GM12873 (cell line): ENCODE results near the gene SCAND1.

Experiments
- CTCF ChIP-seq: IDR thresholded peaks from 2 replicates; pipeline ENCODE4 v1.5.1; 2012; ENCODE audit warnings: low read depth, mild to moderate bottlenecking, moderate library complexity, low read length, control low read depth; ENCODE audit not compliant: insufficient read depth; ENCODE audit errors: missing control alignments

SCAND1 gene

GRCh38 chr20:35910254-35910653 is 44.0 kb downstream of the SCAND1 start:
- TF ChIP-seq CTCF: no peak

DNA sequence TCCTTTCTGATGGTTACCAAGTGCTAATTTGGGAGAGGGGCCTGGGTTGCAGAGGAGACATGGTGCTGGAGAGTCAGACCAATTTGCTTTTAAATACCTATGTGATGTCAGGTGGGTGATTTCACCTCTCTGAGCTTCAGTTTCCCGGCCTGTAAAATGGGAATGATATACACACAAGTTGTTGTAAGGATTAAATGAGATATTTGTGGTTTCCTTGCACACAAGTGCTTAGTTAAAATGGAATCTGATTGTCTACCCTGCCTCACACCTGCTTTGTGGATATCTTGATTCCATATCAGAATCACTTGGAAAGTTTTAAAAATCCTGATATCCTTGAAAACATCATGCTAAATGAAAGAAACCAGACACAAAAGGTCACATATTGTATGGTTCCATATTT is 44.5 kb downstream of the SCAND1 start:
- no peak for TF ChIP-seq CTCF

DNA sequence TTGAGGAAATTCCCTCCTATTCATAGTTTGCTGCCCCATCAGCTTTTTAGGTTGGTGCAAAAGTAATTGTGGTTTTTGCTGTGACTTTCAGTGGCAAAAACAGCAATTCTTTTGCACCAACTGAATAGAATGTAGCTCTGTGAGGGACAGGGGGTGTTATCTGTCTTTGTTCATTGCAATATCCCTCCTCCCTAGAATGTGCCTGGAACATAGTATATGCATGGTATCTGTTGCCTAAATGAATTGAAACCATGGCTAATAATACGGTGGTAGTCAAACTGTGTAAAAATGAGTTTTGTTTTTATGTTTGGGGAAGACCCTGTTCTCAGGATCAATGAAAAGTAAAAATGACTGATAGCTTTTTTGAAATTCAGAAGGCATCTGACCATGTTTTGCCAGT is 45.1 kb downstream of the SCAND1 start:
- no peak for TF ChIP-seq CTCF

DNA sequence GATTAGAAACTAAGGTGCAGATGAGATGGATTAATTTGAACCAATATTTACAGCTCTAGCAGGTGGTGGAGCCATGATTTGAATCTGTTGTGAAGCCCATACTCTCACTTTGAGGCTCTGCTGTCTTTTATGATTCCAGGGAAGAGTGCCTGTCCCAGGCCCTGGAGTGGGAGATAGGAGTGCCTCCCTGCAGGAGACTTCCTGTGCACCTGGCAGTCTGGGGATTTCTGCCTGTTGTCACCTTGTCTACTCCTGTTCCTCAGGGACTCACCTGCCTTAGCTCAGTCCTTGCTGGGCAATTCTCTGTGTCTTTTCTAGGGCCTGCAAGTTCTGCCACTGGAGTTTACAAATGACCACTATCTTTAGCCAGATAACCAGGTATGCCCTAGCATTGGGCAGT is 46.3 kb downstream of the SCAND1 start:
- TF ChIP-seq CTCF: no peak

GRCh38 chr20:35907017-35907701 is 47.1 kb downstream of the SCAND1 start:
- TF ChIP-seq CTCF: no peak

DNA sequence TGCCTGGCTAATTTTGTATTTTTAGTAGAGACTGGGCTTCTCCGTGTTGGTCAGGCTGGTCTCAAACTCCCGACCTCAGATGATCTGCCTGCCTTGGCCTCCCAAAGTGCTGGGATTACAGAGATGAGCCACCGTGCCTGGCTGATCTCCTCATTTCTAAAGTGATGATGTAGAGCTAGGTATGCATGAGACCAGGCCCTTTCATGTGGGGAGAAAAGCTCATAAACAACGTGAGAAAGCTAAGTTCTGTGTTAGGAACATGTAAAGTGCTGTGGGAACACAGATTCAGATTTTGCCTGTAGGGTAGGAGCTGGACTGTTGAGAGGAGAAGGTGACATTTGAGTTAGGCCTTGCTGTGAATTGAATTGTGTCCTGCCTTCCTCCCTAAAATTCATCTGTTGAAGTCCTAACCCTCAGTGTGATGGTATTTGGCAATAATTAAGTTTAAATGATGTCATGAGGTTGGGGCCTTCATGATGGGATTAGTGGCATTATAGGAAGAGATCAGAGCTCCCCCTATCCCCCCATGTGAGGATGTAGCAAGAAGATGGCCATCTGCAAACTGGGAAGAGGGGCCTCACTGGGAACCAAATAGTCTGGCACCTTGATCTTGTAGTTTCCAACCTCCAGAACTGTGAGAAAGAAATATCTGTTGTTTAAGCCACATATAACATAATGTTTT is 49.2 kb downstream of the SCAND1 start:
- TF ChIP-seq CTCF: no peak

- no peak for TF ChIP-seq CTCF
Observed at GRCh38 chr20:35903843-35904242, 50.5 kb downstream of the SCAND1 start.
